Measurements from ENCODE around the gene CD81.

CD81 gene

DNA sequence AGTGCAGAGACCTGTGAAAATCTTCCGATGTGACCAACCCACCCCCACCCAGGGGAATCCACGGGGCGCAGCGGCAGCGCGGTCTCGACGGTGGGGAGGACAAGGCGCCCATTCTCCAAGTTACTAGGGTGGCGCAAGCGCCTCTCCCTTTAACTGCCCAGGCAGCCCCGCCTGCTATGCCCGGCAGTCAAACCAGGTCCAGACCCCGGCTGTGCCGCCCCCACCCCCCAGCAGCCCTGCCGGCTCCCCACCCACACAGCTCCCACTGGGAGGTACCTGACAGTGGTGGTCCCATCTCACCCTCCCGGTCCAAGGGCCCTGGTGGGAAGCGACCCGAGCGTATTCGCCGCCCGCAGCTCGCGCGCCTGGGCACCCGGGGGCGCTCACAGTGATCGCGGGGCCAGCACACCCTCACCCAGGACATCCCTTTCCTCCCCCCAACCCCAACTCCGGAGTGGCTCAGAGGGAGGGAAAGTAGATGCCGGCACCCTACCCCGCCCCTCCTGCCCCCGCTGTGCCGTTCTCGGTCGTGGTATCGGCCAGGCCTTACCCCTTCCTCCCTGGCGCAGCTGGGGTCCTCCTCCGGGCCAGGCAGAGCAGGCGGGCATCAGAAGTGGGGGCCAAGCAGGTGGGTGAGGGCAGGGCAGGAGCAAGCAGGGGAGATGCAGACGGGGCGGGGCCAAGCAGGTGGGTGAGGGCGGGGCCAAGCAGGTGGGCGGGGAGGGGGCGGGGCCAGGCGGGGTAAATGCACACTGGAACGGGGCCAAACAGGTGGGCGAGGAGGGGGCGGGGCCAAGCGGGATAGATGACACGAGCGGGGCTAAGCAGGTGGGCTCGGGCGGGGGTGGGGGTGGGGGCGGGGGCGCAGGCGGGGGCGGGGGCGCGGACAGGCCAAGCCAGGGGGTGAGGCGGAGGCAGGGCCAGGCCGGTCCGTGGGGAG, 67.0 kb downstream of the CD81 start, which contains the start of gene TRPM5:
Gene TRPM5 (minus strand): TSS at position 634 of the 940 bp plus-strand sequence. CDS start 21,478 bp downstream, outside the sequence.
- no peak for DNase-seq
- TF ChIP-seq, protein P1, sequence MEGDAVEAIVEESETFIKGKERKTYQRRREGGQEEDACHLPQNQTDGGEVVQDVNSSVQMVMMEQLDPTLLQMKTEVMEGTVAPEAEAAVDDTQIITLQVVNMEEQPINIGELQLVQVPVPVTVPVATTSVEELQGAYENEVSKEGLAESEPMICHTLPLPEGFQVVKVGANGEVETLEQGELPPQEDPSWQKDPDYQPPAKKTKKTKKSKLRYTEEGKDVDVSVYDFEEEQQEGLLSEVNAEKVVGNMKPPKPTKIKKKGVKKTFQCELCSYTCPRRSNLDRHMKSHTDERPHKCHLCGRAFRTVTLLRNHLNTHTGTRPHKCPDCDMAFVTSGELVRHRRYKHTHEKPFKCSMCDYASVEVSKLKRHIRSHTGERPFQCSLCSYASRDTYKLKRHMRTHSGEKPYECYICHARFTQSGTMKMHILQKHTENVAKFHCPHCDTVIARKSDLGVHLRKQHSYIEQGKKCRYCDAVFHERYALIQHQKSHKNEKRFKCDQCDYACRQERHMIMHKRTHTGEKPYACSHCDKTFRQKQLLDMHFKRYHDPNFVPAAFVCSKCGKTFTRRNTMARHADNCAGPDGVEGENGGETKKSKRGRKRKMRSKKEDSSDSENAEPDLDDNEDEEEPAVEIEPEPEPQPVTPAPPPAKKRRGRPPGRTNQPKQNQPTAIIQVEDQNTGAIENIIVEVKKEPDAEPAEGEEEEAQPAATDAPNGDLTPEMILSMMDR (IDR thresholded peaks at IDR 0.05; ENCODE audit: low read depth, low read length): no peak
- no peaks in the 10 kb centered on the region for H3K9me3 ChIP-seq
- peaks cover 19% of the 10 kb centered on the region for H3K27me3 ChIP-seq
- no peaks in the 10 kb centered on the region for H3K36me3 ChIP-seq
- no peaks in the 10 kb centered on the region for H3K4me1 ChIP-seq
- no peak within 1 kb of the TSS for H3K4me3 ChIP-seq (ENCODE audit: low read depth, low read length)

DNA sequence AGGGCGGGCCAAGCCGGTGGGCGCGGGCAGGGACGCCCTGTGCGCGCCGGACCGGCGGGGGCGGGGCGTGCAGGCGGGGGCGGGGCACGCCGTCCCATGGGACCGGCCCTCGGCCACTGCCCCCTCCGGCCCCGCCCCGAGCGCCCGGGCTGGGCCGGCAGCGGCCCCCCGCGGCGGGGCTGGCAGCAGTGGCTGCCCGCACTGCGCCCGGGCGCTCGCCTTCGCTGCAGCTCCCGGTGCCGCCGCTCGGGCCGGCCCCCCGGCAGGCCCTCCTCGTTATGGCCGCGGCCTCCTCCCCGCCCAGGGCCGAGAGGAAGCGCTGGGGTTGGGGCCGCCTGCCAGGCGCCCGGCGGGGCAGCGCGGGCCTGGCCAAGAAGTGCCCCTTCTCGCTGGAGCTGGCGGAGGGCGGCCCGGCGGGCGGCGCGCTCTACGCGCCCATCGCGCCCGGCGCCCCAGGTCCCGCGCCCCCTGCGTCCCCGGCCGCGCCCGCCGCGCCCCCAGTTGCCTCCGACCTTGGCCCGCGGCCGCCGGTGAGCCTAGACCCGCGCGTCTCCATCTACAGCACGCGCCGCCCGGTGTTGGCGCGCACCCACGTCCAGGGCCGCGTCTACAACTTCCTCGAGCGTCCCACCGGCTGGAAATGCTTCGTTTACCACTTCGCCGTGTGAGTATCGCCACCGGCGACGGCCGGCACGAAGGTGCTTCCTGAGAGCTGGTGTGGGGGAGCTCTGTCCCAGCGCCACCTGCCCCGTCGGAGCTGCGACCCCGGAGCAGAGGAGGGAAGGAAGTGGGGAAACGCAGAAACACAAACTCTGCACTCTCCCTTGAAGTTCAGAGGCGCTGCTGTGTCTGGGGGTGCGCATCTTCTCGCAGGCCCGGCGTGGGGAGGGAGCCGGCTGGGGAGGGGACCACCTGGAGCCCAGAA, 68.0 kb downstream of the CD81 start, which contains the start of gene KCNQ1:
Gene KCNQ1 (plus strand): TSS at position 188 of the 925 bp plus-strand sequence. CDS start 91 bp downstream, at position 279.
- DNase-seq: no peak
- Histone ChIP-seq H3K4me1 (no peaks in the 10 kb centered on the region), H3K36me3 (no peaks in the 10 kb centered on the region), H3K4me3 (ENCODE audit: low read depth, low read length) (no peak within 1 kb of the TSS), H3K9me3 (no peaks in the 10 kb centered on the region), H3K27me3 (peaks cover 19% of the 10 kb centered on the region)
- TF ChIP-seq, protein P1 (IDR thresholded peaks at IDR 0.05; ENCODE audit: low read depth, low read length): no peak

DNA sequence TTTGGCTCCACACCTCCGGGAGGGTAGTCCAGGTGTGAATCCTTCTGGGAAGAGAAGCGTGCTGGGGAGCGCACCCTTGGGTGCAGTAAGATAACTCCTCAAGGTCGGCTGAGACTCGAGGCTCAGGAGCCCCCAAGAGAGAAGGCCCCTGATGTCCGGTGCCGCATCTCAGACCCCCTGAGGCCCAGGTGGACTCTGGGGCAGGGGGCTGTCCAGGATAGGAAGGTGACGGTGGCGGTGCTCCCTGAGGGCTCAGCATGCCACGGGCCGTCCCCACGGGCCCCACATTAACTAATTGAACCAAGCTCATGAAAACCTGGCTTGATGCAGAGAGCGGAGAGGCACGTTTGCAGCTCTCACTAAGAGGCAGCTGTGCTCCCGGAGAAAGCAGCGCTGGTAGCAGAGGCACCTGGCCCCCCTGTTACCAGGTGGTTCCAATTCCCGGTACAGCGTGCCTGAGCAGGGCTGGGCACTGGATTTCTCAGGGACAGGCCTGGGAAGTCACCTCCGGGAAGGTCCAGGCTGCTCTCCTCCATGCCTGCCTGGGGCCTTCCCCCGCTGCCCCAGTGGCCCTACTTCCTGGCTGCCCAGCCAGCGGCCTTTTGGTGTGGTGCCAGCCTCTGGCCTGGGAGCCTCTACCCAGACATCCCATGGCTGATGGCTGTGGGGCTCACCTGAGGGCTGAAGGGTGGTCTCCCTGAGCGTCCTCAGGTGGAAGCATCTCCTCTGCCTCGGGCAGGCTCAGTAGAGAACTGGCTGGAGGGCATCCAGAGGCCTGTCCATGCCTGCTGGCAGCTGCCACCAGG, 68.8 kb downstream of the CD81 start:
- H3K9me3 ChIP-seq: no peaks in the 10 kb centered on the region
- no peaks in the 10 kb centered on the region for H3K4me1 ChIP-seq
- H3K36me3 ChIP-seq: no peaks in the 10 kb centered on the region
- peaks cover 19% of the 10 kb centered on the region for H3K27me3 ChIP-seq
- no peak overlapping the region for H3K4me3 ChIP-seq (ENCODE audit: low read depth, low read length)
- TF ChIP-seq, protein P1 (IDR thresholded peaks at IDR 0.05; ENCODE audit: low read depth, low read length): no peak
- no peak for DNase-seq

DNA sequence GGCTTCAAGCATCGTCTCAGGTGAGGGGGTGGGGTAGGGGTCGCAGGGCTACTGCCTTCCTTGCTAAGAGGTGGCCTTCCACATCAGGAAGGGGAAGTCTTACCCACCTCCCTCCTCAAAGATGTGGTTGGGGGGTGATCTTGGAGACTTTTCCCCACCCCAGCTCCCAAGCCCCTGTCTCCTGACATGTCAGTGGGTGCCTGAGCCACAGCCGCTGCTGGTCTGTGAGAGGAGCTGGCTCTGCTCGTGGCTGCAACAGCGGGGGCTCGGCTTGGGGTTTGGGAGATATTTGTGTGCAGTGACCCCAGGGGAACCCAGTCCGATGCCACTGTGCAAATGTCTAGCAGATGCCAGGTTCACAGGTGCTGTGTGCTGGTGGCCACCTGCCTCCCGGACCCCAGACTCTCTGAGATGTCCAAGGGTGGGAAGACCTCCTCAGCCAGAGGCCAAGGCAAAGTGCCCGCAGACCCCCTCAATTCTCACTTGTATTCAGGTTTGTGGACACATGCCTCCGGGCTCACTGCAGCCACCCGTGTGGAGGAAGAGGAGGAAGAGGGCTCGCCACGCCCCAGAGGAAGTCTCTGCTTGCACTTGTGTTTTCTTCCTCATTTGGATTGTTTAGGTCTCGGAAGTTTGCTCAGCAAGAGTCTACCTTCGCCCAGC, 69.6 kb downstream of the CD81 start:
- H3K4me3 ChIP-seq (ENCODE audit: low read depth, low read length): no peak overlapping the region
- H3K4me1 ChIP-seq: no peaks in the 10 kb centered on the region
- TF ChIP-seq, protein P1 (IDR thresholded peaks at IDR 0.05; ENCODE audit: low read depth, low read length): no peak
- no peaks in the 10 kb centered on the region for H3K36me3 ChIP-seq
- DNase-seq: no peak
- H3K9me3 ChIP-seq: no peaks in the 10 kb centered on the region
- peaks cover 19% of the 10 kb centered on the region for H3K27me3 ChIP-seq

Measured in BE2C (cell line).